GM21526 (cell line): ENCODE measurements around the gene DCP1B.

Experiments
- ATAC-seq: cut with Tn5 transposase; IDR thresholded peaks from one replicate; pipeline ENCODE4 v1.9.1; 2021; ENCODE audit warnings: moderate library complexity; ENCODE audit not compliant: unreplicated experiment, low FRiP score

Gene DCP1B

DNA sequence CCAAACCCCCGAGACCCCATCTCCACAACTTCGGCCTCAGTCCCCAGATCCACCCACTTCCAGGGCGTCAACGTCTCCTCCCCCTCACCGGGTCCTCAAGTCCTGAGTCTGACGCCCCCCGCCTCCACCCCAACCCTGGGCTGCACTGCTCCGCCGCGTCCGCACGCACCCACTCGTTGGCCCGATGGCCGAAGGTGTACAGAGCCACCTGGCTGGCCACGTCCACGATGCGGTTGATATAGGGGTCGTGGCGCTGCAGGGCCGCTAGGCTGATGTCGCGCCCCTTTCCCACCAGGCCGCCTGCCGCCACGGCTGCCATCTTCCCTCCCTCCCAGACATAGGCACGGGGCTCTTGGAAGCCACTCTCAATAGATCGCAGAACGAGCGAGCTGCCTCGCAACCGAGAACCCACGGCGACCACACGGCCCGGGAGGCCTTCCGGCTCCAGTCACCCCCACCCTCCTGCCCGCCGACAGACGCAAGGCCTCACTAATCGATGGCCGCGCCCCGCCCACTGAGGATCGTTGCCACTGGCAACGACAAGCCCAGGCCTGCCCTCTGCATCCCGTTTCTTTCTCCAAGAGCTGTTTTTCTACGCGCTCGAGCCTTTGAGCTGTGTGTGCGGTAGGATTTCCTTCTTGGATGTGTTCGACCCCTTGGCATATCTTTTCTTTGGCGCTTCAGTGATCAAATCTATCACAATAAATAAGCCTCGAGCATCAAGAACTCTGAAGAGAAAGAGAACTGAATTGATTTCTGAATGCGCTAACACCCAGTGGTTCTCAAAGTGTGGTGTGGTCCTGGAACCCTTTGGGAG lies at the start of gene DCP1B:
Gene DCP1B (minus strand): TSS at position 345 of the 817 bp plus-strand sequence. CDS start 26 bp downstream, at position 319.
- peak; percentile 94 for ATAC-seq

DNA sequence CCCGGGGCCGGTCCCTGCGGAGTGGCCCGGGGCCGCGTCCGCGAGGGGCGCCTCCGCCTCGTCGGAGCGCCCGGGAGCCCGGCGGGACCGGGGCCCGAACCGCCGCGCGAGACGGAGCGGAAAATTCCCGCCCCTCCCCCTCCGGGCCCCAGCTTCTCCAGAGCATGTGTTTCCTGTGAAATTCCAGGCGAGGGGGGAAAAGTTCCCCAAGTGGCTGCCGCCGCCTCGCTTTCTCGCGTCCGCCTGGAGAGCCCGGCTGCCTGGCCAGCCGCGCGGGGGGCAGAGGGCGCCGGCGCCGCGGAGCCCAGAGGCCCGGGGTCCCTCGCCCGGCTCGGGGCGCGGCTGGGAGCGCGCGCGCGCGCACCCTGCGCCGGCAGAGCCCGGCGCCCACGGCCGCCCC lies 49.4 kb upstream of the DCP1B start:
- ATAC-seq = no peak

DNA sequence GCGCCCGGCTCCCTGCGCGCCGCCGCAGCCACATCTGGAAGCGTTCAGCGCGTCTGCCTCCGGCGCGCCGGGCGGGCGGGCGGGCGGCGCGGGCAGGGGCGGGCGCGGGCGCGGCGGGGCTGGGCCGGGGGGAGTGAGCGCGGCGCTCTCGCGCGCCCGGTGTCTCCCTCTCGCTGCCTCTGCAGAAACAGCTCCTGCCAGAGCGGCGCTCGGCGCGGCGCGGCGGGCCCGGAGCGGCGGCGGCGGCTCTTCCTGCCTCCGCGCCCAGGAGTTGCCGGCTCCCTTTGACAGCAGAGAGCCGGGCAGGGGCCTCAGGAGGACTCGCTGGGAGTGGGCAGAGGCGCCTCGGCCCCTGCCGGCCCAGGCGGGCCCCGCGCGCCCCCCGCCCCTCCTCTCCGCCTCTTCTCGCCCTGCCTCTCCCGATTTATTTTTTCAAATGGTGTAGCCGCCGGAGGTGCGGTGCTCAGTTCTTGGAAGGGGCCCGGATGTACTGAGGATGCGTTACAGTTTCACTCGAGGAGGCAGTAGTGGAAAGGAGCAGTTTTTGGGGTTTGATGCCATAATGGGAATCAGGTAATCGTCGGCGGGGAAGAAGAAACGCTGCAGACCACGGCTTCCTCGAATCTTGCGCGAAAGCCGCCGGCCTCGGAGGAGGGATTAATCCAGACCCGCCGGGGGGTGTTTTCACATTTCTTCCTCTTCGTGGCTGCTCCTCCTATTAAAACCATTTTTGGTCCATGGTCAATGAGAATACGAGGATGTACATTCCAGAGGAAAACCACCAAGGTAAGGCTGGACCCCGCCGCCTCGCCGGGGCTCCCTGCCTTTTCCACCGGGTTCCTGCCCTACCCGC lies 48.8 kb upstream of the DCP1B start, which contains the start of gene CACNA1C:
Gene CACNA1C (plus strand): TSS at position 162 of the 853 bp plus-strand sequence. CDS start 576 bp downstream, at position 738.
- ATAC-seq = no peak

DNA sequence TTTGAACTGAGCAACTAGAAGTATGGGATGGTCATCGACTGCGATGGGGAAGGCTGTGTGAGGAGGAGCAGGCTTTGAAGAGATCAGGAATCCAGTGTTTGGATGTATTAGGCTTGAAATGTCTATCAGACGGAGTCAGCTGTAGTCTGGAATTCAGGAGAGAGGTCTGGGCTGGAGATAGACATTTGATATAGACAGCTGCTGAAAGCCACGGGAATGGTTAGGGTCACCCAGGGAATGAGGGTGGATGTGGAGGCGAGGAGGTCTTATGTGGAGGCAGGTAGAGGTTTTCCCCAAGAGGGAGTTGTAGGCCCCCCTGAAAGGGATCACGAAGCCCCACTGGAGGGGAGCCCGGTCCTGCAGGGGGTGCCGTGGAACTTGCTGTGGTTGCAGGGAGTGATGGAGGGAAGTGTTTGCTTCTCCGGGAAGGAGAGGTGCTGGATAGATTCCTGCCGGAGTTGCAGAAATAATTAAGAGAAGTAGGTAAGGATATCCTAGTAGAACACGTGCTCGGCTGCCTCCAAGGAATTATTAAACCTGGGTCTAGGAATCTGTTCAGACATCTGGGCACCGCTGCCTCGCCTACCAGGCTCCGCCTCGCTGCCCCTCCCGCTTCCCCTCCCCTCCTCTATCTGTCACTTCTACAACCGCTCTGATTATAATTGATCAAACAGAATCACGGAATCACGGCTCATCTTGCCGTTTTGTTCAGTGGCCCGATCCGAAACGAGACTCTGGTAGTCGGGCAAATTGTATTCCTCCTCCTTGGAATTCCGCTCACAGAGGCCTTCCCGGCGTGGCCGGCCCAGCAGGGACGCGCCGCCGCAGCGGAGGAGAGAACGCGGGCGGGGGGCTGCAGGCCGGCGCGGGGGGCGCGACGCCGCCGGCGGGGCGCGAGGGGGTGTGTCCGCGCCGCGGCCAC lies 47.7 kb upstream of the DCP1B start:
- ATAC-seq = no peak

DNA sequence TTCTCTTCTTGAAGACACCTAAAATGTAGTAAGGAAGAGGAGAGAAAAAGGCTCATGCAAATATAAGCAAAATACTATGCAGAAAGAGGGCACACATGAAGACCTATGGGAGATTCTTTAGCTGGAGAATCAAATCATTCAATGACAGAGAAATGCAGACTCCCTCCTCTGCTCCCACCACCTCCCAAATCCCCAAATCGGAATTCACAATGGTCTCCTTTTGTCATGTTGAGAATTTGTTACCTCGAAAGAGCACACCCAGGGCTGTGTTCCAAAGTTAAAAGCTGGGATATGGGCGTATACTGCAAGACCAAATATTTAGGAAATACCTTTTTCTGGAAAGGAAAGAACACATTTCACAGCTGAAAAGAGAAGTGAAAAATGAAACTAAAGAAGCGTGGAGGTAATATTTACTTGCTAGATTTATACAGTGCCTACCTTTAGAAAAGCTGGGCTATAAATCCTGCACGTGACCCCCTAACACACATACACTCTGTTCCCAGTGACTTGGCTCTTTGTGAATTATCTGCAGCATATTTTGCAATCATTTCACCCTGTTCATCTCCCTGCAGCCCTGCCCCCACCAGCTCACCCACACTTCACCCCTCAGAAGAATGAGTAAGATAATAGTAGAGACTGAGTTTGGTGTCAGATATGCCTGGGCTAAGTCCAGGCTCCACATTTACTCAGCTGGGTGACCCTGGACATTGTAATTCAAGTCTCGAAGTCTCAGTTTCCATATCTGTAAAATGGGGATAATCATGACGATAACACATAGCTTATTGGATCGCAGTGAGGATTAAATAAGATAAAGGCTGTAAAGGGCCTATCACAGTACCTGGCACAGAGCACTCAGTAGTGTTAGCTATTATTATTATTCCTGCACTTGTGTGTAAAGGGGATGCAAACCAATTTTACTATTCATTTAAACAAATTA lies 45.6 kb upstream of the DCP1B start:
- ATAC-seq = no peak

DNA sequence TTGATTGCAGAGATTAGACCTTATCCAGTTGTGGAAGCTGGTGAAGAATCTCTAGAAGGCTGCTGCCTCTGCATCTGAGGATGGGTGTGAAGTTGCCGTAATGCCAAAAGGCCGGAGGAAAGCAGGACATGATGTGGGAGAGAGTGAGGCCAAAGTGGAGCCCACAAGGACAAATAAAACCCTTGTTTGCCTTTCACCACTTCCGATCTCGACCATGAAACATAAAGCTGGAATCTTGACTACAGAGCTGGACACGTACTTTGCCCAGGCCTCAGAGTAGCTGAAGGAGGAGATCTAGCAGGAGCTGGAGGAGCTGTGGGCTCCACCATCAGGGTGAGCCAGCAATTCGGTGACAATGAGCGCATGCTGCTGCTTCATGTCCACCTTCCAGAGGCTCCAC lies 43.5 kb upstream of the DCP1B start:
- no peak for ATAC-seq

DNA sequence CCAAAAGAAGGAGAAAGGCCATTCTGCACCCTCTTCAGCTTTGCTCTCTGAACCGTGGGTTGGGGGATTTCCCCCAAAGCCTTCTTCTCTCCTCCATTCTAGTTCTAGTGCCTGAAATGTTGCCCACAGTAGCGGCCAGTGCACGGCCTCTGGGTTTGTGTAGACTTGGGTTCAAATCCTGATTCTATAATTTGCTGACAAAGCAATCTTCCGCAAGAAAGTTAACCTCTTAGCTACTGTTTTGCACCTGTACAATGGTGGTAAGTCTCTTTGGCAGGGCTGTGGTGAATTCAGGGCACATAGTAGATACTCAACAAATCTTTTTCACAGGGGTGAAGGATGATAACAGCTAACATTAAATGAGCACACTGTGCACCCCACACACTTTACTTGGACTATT lies 42.7 kb upstream of the DCP1B start:
- no peak for ATAC-seq

DNA sequence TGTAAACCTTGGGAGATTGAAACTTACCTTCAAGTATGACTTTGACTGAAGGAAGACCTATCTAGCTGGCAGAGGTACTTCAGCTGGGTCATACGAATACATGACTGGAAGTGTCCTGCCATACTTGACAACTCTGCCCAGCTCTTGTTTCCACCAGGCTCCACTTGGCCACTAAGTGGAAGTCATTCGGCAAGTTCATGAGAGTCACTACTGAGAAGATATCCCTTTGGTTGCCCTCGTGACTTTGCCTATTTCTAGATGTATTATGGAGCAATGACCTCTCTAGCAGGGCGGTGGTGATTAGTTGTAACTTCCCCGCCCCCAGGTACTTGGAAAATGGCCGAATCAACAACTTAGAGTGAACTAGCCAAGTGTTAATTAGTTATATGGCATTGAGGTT lies 39.9 kb upstream of the DCP1B start:
- no peak for ATAC-seq

DNA sequence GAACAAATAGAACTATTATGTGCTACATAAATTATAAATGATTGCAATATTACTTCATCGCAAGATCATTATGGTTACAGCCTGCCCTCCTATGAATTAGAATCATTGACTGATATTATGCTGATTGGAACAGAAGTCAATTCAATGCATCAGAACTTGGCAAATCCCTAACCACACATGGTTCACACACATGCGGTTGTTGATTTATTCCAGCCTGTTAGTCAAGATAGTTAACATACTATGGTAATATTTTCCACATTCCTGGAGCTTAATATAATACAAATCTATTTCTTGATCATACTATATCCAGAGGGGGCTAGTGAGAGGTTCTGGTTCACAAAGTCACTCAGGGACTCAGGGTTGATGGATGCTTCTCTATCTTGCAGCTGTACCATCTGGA lies 38.8 kb upstream of the DCP1B start:
- ATAC-seq = no peak

DNA sequence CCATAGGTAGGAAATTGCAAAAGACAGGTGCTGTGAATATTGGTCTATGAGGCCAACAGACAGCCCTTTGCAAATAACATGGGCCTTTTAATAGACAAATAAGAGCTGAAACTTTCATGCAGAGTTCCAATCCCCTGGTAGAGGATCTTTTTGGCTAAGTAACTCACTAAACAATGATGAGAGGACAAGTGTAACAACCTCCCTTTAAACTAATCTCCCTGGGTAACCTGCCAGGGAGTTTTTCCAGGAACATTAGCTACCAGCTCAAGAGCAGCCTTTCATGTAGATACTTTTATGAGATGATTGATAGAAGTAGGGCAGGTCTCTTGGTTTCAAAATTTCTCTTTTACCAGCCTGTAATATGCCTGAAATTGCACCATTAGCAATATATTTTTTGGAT lies 34.8 kb upstream of the DCP1B start:
- ATAC-seq = no peak

DNA sequence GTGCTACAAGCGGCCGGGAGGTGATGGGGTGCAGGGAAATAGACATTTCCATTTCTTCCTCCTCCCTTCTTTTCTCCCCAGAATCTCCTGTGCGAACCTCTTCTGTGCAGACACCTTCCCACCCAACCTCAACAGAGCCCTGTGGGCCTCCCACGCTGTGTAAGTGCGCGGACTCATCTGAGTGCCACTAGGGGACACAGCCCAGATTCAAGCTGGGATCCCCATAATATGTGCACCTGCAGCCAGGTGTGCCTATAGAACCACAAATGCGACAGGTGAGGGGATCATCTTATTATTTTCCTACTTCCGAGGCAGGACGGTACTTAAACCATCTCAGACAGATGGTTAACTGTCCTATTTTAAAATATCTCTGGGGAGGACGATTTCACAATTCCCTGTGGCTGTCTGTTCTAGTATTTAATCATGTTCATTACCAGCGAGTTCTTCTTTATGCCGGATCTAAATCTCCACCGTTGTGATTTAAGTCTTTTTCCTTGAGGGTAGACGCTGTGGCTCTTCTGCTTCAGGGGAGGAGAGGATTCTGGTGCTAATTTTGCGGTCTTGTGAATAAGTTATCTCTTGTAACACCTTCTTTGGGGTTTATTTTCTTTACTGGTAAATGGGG lies 31.3 kb upstream of the DCP1B start:
- no peak for ATAC-seq

DNA sequence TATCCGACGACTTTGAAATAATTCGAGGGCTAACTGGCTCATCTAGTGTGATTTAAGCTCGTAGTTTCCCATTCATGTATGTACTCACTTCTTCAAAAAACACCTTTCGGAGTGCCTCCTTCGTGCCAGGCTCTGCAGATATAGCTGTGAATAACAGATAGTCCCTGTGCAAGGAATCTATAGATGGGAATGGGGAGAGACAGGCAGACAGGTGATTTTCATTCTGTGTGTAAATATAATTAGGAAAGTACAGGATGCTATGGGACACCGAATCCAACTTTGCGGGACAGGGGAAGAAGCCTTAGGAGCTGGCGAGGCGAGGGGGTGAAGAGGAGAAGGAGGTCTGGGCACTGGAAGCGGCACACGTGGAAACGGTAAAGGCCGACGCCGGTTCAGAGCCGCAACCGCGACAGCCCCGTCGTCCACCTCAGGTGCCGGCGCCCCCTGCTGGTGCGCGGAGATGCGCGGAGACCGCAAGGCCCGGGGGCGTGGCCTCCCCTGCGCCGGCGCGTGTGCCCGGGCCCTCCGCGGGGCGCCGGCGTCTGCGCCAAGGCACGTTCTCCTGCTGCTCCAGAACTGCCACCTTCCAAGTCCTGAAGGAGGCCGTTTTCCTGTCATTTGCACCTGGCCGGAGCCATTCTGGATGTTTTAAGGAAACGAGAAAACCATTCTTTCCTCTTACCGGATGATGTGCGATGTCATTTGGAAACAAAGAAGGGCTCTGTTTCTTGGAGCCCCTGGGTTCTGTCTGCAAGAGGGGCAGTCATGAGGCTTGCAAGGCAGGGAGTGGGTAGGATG lies 30.6 kb upstream of the DCP1B start:
- peak; percentile 63 for ATAC-seq

DNA sequence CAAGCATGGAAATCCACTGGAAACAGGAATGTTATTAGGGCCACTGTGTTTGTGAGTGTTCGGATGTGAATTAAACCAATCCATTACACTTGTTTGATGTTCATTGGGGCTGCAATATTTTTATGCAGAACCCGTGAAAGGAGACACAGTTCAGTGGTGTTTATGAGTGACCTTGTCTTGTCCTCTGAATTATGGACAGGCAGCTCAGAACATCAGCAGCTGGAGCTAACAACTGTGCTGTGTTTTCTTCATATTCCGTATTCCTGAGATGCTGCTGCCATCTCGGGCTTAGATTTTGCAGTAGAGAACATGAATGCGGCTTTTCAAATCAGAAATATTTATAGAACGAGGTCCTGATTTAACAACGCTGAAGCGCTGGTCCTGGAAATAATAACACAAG lies 28.2 kb upstream of the DCP1B start:
- ATAC-seq = no peak

DNA sequence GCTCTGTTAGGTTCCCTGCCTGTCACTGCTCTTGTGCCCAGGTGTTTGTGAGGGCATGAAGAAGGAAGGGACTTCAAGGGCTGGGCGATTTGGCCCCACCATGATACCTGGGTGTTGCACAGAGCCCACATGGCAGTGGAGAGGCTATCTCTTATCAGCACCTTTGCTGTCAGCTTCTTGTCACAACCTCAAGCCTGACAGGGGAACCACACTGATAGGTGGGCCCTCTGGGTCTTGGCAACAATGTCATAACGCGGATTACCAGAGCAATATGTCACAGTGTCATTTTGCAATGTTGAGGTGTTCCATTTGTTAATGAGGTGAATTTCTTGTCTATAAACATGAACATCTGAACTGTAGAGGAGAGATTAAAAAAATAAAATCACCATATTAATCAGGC lies 25.6 kb upstream of the DCP1B start:
- ATAC-seq = no peak

DNA sequence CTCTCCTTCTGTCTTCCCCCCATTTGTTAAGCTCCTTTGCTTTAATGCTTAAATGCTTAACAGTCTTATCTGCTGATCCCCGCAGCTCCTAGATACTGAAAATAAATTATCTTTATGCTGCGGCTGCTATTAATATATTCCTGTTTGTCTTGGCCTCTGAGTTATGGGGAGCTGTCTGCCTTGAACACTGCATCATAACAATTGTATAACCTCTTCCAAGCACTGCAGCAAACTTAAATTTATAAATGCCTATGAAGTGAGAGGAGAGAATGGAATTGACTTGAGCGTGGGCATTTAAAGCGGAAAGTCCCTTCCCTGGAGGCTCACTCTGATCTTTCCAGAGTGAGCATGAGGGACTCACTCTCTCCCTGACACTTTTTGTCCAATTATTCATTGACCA lies 23.1 kb upstream of the DCP1B start:
- no peak for ATAC-seq

DNA sequence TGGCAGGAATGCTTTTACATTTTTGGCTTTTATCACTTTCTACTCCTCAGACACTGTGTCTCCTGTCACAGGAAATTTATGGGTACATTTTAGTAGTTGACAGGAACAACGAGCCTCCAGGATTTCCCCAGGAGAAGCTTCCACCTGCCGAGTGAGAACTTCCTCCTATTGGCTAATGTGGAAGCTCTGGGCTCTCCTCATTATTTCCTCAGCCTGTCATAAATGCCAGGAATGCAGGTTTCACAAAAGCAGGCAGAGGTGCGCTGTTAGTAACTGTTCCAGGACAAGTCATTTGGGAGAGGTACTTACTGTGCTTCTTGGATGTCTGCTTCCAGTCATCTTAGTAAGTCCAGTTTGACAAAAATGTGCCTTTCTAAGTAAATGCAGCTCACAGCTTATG lies 19.1 kb upstream of the DCP1B start:
- no peak for ATAC-seq

DNA sequence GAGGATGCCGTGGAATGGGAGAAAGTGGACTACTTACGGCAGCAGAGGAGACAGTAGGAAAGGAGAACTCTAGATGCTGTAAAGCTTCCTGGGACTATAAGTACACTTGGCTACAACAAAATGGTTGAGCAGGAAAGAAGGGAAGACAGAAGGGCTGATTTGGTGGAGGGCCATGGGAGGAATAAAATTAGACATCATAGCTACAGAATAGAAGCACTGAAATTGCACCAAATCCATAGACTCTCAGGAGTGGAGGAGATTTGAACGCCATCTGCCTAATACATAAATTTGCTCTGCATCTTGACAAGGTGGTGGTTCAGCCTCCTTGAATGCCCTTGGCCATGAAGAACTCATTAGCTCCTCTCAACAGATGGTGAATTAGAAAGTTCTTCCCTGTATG lies 16.3 kb upstream of the DCP1B start:
- no peak for ATAC-seq

DNA sequence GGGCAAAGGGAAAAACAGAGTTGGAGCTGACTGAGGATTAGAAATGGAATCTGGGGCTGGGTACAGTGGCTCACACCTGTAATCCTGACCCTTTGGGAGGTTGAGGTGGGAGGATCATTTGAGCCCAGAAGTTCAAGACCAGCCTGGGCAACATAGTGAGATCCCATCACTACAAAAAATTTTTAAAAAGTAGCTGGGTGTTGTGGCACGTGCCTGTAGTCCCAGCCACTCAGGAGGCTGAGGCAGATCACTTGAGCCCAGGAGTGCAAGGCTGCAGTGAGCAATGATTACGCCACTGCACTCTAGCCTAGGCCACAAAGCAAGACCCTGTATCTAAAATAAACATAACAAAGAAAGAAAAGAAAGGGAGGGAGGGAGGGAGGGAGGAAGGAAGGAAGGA lies 14.9 kb upstream of the DCP1B start:
- ATAC-seq = no peak
